GM12873 (cell line): Measurements from ENCODE around the gene SH3RF2.

Experiments used
- CTCF ChIP-seq: IDR thresholded peaks from 2 replicates; pipeline ENCODE4 v1.5.1; 2012; ENCODE audit warnings: low read depth, mild to moderate bottlenecking, moderate library complexity, low read length, control low read depth; ENCODE audit not compliant: insufficient read depth; ENCODE audit errors: missing control alignments

SH3RF2 gene

GRCh38 chr5:146026307-146027010 lies 90.1 kb downstream of the SH3RF2 start:
- TF ChIP-seq CTCF: no peak

GRCh38 chr5:146027751-146028150 lies 91.4 kb downstream of the SH3RF2 start:
- TF ChIP-seq CTCF: no peak

DNA sequence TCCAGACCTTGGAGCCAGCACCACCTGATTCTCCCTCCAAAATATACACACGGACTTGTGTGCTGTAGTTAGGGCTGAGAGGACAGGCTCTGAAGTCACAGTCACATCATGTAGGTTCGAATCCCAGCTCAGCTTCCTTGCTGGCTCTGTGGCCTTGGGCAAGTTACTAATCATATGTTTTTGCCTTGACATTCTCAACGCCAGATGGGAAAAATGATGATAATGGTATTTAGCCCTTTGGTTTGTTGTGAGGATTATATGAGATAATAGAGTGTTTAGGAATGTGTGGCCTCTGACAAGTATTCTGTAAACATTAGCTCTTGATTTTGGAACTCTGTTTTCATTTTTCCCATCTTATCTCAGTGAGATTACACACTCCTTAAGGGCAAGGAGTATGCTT lies 96.5 kb downstream of the SH3RF2 start:
- no peak for TF ChIP-seq CTCF

DNA sequence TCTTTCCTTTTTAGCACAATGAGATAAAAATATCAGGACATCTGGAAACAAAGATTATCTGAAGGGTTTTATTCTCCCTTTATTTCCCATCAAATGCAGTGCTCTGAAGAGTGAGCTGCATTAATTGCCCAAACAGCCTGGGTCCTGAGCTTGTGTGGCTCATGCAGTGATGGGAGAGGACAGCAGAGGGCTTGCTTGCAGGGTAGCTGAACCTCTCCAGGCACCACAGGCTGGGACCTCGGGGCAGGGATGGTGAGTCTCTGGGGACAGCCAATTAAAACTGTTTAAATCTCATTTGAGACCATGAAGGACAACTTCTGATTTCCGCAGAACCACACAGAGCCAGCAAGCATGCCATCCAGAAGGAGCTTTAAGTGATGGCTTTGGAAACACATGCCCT lies 97.7 kb downstream of the SH3RF2 start:
- no peak for TF ChIP-seq CTCF

- no peak for TF ChIP-seq CTCF
Observed at GRCh38 chr5:146034605-146035004, 98.2 kb downstream of the SH3RF2 start.

DNA sequence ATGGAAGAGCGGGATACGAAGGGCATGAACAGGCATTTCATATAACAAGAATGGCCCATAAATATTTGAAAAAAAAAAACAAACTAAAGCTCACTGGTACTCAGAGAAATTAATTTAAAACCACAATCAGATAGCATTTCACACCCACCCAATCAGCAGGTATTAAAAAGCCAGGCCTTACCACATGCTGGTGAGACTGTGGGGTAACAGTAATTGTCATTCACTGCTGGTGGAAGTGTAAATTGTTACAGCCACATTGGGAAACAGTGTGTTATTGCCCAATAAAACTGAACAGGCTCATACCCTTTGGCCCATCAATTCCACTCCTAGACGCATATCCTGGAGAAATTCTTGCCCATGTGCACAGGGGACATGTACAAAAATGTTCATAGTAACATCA lies 103.0 kb downstream of the SH3RF2 start:
- TF ChIP-seq CTCF: no peak

GRCh38 chr5:146040527-146040926 lies 104.1 kb downstream of the SH3RF2 start:
- TF ChIP-seq CTCF: no peak
